Endometrial microvascular endothelial cells (primary cell): ENCODE results near the gene COX5A. TPM values are rescaled to one million over a fixed set of nuclear protein-coding genes. Genes with fewer than 3 reads are reported as not detected.

Experiments used
- in situ Hi-C: cut with HindIII; loops from 2 replicates; pipeline ENCODE4 v1.10.0; 2017; ENCODE audit warnings: low sequenced_read_pairs, low pct_unique_long_range_greater_than_20kb; ENCODE audit errors: inconsistent ontology term
- total RNA-seq: library from RNA; depleted of rRNA; stranded (reverse); fragments of >200 nt; gene quantifications from one replicate; pipeline ENCODE4 v1.2.3, GENCODE V29; 2015; ENCODE audit errors: inconsistent ontology term

Gene COX5A
- total RNA-seq, result 116 TPM

DNA sequence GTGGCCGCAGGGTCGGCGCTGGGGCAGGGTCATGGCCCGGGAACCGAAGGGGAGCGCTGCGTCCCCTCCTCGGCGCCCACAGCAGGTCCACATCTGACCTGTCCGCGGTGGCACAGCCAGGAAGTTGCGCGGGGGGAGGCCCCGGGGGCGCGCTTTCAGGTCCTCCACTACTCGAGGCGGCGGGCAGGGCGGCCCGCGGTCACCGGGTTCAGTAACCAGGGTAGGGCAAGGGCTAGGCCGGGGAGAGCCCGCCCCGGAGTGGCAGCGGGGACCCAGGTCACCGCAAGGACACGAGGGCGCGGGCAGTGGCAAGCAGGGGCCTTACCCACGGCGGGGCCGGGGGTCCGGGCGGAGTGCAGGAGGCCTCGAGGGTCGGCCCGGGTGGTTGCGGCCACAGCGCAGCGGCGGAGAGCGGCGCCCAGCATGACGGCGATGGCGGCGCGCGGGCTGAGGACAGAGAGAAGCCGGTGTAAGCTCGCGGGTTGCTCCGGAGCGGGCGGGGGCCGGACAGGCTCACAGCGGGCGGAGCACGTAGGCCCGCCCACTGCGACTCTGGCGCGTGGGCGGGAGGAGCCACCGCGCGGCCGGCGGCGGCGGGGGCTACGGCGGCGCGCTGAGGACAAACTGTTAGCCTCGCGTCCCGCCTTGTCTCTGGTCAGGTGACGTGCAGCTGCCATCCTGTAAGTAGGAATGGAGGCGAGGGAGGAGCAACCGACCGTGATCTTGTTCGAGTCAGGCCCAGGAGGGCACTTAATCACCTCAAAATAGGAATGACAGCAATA, at the start of gene COX5A:
COX5A (minus strand) TSS at position 484 of the 782 bp plus-strand sequence; CDS start at position 425, 59 bp downstream.
- in situ Hi-C loops, result no loop called here

DNA sequence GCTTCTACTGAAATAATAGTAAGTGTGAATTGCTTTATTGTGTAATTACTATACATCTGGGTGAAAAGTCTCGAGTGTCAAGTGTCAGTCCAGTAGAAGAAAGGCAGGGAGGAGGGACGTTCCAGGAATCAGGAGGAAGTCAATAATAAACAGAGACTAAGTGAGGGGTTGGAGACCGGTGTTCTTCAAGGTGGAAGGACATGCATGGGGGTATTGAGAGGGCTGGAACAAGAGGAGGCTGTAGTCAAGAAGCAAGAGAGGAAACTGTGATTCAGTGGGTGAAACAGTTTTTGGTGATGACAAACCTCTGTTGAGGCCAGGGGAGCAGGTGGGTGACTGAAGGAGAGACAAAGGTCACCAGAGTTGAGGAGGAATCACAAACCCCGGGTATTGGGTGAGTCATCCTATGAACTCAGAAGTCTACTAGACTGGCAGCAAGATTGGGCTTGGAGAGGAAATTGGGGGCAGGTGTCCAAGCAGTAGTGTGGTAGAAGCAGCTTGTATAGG, 45.9 kb upstream of the COX5A start:
- in situ Hi-C loops, result no loop called here

DNA sequence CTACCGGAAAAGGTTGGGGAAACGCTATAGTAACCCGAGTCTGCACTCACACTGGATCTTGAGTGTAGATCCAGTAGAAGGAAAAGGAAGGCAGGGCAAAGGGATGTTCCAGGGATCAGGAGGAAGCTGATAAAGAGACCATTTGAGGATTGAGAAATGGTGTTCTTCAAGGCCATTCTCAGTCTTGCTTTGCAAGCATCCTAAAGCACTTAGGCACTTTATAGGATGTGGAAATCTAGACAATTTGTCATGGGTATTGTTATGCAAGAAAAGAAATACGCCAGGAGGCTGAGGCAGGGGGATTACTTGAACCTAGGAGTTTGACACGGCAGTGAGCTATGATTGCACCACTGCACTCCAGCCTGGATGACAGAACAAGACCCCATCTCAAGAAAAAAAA, 44.3 kb upstream of the COX5A start:
- in situ Hi-C loops, result no loop called here

DNA sequence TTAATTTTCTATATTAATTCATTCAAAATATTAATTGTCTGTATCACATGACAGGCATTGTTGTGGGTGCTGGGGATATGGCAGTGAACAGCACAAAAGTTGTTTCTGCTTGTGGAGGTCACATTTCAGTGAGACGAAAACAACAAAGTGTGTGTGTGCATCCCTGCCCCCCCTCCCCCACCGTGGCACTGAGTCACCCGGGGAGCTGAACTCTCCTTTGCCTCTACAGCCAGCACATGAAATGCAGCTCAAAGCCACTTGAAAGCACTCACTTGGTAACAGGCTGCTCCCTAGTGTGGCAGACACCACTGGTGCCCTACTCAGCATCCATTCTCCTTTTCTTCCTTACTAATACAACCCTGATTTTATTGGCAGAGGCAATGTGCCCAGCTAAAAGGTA, 40.6 kb upstream of the COX5A start:
- in situ Hi-C loops, result no loop called here

DNA sequence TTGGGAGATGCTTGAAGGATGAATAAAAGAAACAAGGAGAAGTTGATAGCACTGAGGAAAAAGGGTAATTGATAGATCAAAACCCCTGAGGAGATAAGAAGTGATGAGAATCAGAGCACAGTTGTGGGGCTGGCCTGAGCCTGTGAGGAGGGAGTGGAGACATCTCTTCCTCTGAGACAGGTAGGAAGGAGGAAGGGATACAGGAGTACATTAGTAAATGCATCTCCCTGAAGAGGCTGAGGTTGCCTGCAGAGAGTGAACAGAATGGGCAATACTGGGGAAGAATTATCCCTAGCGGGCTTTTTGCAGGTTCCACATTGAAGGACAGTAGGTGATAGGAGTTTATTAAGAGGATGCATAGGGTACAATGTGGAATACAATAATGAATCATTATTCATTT, 40.2 kb upstream of the COX5A start:
- in situ Hi-C loops, result no loop called here

DNA sequence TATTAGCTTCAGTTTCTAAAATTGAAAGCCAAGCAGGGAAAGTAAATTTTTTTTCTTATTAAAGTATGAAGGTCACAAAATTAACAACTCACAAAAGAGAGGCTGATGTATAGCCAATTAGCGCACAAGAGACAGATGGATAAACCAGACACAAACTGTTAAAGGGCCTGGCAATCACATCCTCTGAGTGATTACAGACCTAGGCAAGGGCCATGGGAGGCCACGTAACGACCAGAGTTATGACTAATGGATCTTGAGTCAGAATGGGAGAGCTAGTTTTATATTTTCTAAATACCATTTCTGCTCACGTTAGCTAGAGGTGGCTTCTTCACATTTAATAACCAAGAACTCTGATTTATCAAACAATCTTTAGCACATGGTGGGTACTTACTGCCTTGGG, 39.7 kb upstream of the COX5A start:
- in situ Hi-C loops, result no loop called here

DNA sequence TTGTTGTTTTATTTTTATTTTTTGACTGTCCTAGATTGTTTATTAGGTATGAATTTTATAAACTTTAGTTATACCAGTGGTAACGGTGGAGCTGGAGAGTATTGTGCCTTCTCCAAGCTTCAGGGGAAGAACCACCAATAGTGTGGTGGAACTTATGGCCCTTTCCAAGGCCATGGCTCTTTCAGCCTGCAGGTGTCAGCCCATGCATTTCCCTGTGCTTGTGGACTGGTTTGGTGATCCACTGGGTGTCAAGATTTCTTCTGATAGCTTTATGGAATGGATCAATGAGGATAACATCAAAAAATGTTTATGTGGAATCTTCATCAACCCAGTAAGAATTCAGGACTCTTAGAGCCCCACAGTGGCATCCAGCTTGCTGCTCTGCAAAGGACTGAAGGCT, 38.3 kb upstream of the COX5A start:
- in situ Hi-C loops, result no loop called here

DNA sequence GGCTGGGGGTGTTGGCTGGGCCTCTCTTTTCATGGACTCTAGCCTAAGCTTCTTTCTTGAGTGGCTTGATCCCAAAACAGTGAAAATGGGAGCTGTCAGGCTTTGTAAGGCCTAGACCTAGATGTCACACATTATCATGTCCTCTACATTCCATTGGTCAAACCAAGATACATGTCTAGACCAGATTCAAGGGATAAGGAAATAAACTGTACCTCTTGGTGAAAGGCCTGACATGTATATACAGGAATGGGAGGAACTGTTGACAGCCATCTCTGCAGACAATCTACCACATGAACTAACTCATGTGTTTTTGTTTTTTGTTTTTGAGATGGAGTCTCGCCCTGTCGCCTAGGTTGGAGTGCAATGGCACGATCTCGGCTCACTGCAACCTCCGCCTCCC, 29.8 kb upstream of the COX5A start:
- in situ Hi-C loops, result no loop called here

DNA sequence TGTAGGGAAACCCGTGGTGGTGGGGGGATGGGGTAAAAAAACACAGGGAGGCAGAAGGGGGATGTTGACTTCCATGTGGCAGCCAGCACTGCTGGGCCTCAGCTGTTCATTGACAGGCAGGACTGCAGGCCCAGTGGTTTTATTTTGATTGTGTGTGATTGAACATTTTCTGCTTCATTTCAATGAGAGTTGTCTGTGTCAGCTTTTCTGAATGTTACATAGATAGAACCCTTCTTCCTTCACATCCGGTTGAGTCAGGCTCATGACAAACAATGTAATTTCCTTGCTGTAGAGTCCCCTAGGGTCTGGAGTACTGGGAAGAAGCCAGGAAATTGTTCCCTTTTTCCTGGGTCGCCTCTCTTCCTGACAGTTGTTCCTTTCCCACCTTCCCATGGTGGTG, 26.9 kb upstream of the COX5A start:
- in situ Hi-C loops, result no loop called here

DNA sequence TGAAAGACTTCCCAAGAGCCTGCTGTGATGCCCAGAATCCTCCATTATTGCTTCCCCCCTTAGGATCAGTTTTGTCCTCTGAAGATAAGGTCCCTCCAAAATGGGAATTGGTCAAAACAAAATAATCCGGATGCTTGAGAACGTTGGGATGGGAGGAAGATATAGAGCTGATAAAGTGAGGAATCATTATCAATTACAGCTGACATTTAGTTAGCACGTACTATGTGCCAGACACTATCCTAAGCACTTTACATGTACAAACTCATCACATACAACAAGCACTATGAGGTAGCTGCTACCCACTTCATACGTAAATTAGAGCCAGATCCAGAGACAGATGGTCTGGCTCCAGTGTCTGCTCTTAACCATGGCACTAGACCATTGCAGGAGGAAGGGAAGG, 25.3 kb upstream of the COX5A start:
- in situ Hi-C loops, result no loop called here

DNA sequence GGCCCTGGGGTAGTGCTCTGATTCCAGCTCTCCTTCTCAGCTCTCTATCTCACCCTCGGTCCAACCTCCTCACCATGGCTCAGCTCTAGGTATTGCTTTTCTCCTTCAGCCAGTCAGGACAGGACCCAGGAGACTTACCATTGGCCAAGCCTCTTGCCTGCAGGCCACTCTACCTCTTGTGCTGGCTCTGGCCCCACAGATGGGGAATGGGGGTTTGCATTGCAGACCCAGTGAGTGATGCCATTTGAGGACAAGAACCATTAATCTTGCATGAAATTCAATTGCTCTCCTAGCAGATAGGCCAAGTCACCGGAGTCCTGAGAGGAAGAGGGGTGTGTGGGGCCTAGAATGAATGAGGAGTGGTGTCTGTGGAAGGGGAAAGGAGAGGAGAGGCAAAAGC, 24.8 kb upstream of the COX5A start:
- in situ Hi-C loops, result no loop called here

DNA sequence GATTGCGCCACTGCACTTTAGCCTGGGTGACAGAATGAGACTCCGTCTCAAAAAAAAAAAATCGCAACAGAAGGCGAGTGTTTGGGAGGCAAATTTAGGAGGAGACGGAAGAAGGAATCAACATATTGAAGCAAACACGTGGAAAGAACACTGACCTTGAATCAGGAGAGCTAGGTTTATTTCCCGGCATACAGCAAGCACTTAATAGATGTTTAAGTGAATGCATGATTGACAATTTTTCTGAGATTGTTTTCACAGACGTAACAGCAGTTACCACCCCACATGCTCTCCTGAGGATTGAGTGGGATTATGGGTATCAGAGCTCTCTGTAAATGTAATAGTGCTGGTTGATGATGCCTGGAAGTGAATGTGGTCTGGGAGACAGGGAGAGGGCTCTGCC, 24.3 kb upstream of the COX5A start:
- in situ Hi-C loops, result no loop called here

DNA sequence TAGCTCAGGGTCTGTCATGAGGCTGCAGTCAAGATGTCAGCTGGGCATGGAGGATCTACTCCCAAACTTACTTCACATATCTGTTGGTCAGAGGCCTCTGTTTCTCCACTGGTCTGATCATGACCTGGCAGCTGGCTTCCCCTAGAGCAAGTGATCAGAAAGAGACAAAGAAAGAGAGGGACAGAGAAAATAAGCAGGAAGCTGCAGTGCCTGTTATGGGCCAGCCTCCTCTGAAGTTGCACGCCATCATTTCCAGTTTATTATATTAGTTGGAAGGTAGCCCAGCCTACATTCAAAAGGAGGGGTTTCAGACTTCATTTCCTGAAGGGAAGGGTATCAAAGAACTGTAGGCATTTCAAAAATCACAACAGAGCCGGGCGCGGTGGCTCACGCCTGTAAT, 23.7 kb upstream of the COX5A start:
- in situ Hi-C loops, result no loop called here

DNA sequence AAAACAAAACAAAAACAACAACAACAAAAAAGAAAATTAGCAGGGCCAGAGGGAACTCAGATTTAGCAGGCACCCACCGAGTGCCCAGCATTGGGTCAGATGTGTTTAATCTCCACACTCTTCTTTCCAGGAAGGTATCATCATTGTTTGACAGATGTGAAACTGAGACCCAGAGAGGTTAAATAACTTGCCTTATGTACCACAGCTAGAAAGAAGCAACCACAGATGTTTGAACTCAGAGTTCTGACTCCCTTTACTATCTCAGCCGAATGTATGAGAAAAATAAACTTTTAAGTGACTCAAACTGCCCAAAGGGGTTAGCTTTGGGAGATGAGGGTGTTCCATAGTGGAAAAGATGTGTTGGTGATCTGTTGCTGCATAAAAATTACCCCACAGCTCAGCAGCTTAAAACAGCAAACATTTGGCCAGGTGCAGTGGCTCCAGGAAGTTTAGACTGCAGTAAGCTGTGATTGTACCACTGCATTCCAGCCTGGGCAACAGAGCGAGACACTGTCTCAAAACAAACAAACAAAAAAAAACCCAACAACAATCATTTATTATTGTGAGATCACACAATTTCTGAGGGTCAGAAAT, 23.2 kb upstream of the COX5A start:
- in situ Hi-C loops, result no loop called here

DNA sequence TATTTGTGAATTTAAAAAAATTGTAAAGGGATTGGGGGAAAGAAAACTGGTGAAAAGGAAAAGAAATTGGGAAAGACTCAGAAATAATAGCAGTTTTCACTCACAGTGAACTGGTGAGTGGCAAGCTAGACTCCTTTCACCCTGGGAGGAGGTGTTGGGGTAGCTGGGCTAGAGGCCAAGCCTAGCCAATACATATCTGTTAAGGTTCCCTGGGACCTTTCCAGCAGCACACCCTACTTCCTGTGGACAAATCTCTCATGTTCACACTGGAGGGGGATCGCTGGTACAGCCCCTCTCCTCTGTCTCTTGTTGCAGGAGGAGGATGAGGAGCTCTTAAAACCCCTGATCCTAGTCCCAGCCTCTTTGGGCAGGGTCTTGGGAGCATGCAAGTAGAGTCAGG, 22.4 kb upstream of the COX5A start:
- in situ Hi-C loops, result no loop called here

DNA sequence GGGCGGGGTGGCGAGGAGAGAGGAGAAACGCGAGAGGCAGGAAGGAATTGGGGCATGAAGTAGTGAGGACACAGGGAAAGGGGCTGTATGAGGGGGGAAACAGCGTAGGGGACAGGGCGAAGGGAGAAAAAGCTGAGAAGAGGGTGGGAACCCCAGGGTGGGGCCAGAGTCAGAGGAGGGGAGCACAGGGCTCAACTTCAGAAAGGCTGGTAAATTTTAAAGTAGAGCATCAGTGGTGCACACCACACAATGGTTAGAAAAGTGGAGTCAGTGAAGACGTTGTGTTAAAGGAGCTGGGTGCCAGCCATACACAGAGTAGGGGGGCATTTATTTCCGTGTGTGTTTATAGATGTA, 21.7 kb upstream of the COX5A start:
- in situ Hi-C loops, result no loop called here

DNA sequence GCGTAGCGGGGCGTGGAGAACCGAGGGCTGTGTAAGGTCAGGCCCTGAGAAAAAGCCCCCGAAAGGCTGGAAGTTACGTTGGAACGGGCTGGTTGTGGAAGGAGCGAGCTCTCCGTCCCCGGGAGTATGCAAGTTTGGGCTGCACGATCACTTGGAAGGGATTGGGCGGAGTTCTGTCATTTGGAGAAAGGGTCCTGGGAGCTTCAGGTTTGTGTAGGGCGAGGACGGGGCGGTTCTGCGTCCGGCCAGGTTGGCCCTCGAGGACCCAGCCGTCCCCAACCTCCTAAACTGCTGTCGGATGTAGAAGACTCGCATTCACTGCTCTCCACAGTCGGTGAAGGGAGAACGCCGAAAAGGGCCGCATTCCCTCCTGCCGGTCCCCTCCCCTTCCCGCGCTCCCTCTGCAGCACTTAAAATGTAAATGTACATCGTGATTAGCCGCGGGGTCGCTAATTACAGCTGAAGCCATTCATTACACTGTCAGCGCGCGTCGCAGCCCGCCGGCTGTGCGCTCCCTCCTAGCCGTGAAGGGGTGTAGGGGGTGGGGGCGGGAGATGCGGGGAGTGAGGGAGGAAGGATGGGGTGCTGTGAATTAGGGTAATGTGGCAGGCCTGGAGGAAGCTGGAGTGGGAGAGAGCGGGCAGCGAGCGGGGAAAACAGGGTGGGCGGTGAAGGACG, 21.2 kb upstream of the COX5A start:
- in situ Hi-C loops, result no loop called here

DNA sequence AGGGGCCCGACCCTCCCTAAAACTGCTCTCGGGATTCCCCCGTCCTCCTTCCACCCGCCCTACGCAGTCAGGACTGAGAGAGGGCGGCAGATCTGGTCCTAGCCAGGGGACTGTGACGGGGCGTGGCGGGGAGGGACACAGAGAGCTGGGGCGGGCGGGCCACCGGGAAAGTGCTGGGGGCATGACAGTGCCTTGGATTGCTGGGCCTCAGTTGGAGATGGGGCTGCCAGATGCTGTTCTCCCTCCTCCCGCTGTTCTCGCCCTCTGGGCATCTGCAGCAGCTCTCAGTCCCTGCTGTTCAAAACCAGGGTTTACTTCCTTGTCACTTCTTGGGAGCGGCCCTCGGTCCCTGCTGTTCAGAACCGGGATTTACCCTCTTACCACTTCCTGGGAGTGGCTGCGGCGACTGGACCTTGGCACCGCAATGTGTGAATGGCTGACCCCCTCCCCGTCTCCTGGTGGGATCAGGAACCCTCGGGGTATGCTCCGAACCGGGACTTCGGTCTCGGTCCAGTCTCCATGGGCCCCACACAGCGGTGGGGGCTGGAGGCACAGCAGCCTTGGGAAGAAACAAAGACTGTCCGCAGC, 20.5 kb upstream of the COX5A start:
- in situ Hi-C loops, result no loop called here

DNA sequence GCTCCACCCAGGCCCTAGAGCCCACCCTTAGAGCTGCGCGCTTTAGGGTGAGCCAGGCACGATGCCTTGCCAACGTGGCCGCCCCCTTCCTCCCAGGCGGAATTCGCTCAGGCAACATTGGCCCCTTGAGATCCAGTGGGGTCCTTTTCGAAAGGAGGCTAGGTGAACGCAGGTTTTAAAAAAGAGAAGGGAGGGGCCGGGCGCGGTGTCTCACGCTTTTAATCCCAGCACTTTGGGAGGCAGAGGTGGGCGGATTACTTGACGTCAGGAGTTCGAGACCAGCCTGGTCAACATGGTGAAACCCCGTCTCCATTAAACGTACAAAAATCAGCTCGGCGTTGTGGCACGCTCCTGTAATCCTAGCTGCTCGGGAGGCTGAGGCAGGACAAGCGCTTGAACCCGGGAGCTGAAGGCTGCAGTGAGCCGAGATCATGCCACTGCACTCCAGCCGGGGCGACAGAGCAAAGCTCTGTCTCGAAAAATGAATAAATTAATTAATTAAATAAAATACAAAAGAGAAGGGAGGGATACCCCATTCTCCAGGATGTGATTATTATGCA, 19.7 kb upstream of the COX5A start:
- in situ Hi-C loops, result no loop called here
